Neuron (in vitro differentiated cells): Measurements from ENCODE around the gene PTH2.
A peak's percentile ranks its signal among the peaks of the same experiment; 100 is the strongest.
"Not testable (repeated sequence)": the region's sequence is repeated elsewhere in the genome, so short reads cannot be mapped to it uniquely, and the experiment has no call there.

Source experiments
- H2AFZ ChIP-seq: one replicate; pipeline ENCODE4 v1.6.1; 2013; ENCODE audit warnings: low read depth, mild to moderate bottlenecking, inconsistent platforms, low read length, moderate library complexity
- H3K27me3 ChIP-seq: one replicate; pipeline ENCODE4 v1.6.1; 2013; ENCODE audit warnings: low read length; ENCODE audit not compliant: insufficient read depth
- H3K36me3 ChIP-seq: one replicate; pipeline ENCODE4 v1.6.1; 2013; ENCODE audit warnings: low read length; ENCODE audit not compliant: insufficient read depth
- H3K4me1 ChIP-seq: one replicate; pipeline ENCODE4 v1.6.1; 2013; ENCODE audit warnings: low read length; ENCODE audit not compliant: insufficient read depth
- H3K4me3 ChIP-seq: 2 replicates; pipeline ENCODE4 v1.5.1; 2013; ENCODE audit warnings: mild to moderate bottlenecking, low read length, moderate library complexity
- H3K9me3 ChIP-seq: one replicate; pipeline ENCODE4 v1.6.1; 2013; ENCODE audit warnings: low read length

Gene PTH2

DNA sequence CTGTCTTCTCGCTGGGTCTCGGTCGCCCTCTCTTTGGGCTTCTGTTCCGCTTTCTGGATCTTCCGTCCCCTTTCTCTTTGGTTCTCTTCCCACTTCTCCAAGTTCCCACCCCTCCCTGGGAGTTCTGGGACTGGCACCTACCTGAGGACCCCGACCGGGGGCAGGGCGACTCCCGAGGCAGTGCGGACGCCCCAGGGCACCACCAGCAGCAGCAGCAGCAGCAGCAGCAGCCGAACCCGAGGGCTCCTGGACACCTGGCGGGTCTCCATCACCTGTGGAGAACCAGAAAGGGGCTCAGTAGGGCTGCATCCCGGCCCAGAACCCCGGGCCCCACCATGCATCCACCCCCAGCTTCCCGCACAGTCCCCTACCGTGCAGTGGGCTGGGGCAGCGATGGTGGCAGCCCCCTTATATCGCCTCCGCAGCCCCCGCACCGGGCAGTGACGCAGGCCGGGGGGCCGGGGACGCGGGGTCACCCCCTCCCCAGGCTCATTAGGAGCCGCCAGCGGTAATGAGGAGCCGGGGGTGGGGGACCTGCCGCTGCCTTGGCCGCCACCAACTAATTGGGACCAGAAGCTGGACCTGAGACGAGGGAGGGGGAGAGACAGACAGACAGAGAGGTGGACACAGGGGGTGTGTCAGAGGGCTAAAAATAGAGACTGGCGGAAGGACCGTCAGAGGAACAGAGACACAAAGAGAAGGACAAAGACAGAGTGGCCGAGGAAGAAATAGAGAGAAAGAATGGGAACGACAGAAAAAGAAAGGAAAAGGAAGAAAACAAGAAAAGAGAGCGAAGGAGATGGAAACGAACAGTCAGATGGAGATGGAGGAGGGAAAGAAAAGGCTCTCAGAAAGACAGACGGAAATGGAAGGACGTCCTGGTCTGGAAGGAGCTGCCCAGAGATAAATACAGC is at the start of gene PTH2:
Gene PTH2 (minus strand): TSS at position 371 of the 914 bp plus-strand sequence. CDS start 102 bp downstream, at position 269.
- no peak within 1 kb of the TSS for H2AFZ ChIP-seq
- H3K36me3 ChIP-seq, result no peaks in the 10 kb centered on the region
- H3K9me3 ChIP-seq, result peaks cover 2% of the 10 kb centered on the region
- H3K4me1 ChIP-seq, result peaks cover 18% of the 10 kb centered on the region
- peak within 1 kb of the TSS; percentile 20 for H3K4me3 ChIP-seq
- peaks cover 91% of the 10 kb centered on the region for H3K27me3 ChIP-seq

DNA sequence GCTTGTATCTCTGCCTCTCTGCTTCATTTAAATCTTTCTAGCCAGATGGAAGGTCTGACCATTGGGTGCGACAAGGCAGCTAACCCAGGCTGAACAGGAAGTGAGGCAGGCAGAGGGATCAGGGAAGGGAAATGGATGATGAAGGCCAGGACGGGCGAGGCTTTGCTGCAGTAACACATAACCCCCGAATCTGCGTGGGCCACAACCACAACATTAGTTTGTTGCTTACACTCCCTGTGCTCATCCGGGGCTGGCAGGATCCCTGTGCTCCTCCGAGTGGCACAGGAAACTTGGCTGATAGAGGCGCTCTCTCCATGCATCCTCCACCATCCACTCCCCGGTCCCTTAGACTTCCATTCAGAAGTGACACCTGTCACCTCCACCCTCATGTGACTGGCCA is 49.7 kb upstream of the PTH2 start:
- Histone ChIP-seq H2AFZ (no peak overlapping the region), H3K9me3 (no peaks in the 10 kb centered on the region), H3K4me3 (no peak overlapping the region), H3K4me1 (no peaks in the 10 kb centered on the region), H3K36me3 (peaks cover 11% of the 10 kb centered on the region), H3K27me3 (no peaks in the 10 kb centered on the region)

DNA sequence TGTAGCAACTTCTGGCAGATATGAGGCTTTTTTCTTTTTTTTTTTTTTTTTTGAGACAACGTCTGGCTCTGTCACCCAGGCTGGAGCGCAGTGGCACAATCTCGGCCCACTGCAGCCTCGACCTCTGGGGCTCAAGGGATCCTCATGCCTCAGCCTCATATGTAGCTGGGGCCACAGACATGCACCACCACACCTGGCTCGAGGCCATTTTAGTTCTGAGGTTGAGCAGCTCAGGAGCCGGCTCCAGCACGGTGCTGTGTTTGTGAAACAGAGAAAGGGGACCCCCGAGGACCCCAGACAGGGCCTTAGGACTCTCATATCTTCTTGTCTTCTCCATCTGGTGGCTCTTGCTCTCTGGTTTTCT is 47.4 kb upstream of the PTH2 start:
- H3K4me1 ChIP-seq, result no peaks in the 10 kb centered on the region
- H3K4me3 ChIP-seq, result no peak overlapping the region
- no peak overlapping the region for H2AFZ ChIP-seq
- H3K27me3 ChIP-seq, result no peaks in the 10 kb centered on the region
- H3K9me3 ChIP-seq, result no peaks in the 10 kb centered on the region
- peaks cover 15% of the 10 kb centered on the region for H3K36me3 ChIP-seq

GRCh38 chr19:49469828-49470614 is 46.8 kb upstream of the PTH2 start:
- no peak overlapping the region for H2AFZ ChIP-seq

DNA sequence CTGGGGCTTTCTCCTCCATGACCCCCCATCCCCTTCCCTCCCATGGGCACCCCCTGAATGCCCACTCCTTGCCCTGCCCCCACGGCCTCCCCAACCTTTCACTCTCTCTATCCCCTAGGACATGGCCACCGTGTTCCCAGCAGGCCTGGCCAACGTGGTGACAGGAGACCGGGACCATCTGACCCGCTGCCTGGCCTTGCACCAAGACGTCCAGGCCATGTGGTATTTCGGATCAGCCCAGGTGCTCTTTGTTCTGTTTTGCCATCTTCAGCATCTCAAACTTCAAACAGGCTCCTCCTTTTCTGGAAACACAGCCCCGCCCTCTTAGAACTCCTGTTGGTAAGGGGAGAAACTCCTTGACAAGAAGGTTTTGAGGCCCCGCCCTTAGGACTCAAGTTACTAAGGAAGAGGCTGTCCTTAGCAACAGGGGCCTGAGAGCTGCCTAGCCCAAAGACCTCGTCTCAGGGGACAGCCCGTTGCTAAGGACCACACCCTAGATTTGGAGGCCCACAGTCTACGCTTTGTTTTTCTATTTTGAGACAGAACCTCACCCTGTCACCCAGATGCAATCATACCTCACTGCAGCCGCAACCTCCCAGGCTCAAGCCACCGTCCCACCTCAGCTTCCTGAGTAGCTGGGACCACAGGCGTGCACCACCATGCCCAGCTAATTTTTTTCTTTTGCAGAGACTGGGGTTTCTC is 45.7 kb upstream of the PTH2 start:
- no peaks in the 10 kb centered on the region for H3K27me3 ChIP-seq
- peaks cover 22% of the 10 kb centered on the region for H3K36me3 ChIP-seq
- H2AFZ ChIP-seq, result no peak overlapping the region
- no peaks in the 10 kb centered on the region for H3K4me1 ChIP-seq
- H3K4me3 ChIP-seq, result no peak overlapping the region
- no peaks in the 10 kb centered on the region for H3K9me3 ChIP-seq

More at GRCh38 chr19:49469828-49470614, 46.8 kb upstream of the PTH2 start:
- Histone ChIP-seq H3K4me1 (no peaks in the 10 kb centered on the region), H3K36me3 (peaks cover 17% of the 10 kb centered on the region), H3K27me3 (no peaks in the 10 kb centered on the region), H3K4me3 (no peak overlapping the region), H3K9me3 (no peaks in the 10 kb centered on the region)

DNA sequence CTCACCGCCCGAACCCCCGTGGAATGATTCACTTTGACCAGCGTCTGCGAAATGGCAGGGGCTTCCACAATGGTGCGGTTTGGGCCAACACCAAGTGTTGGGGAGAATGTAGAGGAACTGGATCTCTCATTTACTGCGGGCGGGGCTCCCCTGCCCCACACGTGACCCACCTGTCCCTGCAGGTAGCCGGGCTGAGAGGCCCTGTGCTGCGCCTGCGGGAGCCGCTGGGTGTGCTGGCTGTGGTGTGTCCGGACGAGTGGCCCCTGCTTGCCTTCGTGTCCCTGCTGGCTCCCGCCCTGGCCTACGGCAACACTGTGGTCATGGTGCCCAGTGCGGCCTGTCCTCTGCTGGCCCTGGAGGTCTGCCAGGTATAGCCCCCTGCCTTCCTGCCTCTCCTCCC is 45.0 kb upstream of the PTH2 start:
- Histone ChIP-seq H3K4me1 (no peaks in the 10 kb centered on the region), H3K9me3 (no peaks in the 10 kb centered on the region), H3K36me3 (peaks cover 24% of the 10 kb centered on the region), H2AFZ (no peak overlapping the region), H3K27me3 (no peaks in the 10 kb centered on the region), H3K4me3 (no peak overlapping the region)

- no peaks in the 10 kb centered on the region for H3K27me3 ChIP-seq
- H3K36me3 ChIP-seq, result peaks cover 29% of the 10 kb centered on the region
- H3K9me3 ChIP-seq, result no peaks in the 10 kb centered on the region
- H2AFZ ChIP-seq, result no peak overlapping the region
- no peak overlapping the region for H3K4me3 ChIP-seq
- no peaks in the 10 kb centered on the region for H3K4me1 ChIP-seq
Observed at GRCh38 chr19:49465371-49465770, 42.1 kb upstream of the PTH2 start.

GRCh38 chr19:49463960-49464740 is 40.9 kb upstream of the PTH2 start:
- no peak overlapping the region for H3K4me3 ChIP-seq
- no peaks in the 10 kb centered on the region for H3K27me3 ChIP-seq
- H2AFZ ChIP-seq, result no peak overlapping the region
- no peaks in the 10 kb centered on the region for H3K9me3 ChIP-seq
- H3K36me3 ChIP-seq, result peaks cover 30% of the 10 kb centered on the region
- H3K4me1 ChIP-seq, result no peaks in the 10 kb centered on the region

DNA sequence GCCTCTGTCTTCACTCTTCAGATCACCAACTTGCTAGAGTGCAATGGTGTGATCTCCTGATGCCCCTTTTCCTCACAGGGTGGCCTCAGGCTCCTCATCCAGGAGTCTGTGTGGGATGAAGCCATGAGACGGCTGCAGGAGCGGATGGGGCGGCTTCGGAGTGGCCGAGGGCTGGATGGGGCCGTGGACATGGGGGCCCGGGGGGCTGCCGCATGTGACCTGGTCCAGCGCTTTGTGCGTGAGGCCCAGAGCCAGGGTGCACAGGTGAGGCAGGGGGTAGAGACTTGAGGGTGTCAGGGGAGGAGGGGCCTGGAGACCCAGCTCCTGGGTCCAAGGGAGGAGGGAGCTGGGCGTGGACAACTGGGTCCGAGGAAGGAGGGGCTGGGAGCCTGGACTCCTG is 39.3 kb upstream of the PTH2 start:
- peaks cover 23% of the 10 kb centered on the region for H3K36me3 ChIP-seq
- no peaks in the 10 kb centered on the region for H3K9me3 ChIP-seq
- H3K27me3 ChIP-seq, result no peaks in the 10 kb centered on the region
- H3K4me1 ChIP-seq, result no peaks in the 10 kb centered on the region
- no peak overlapping the region for H3K4me3 ChIP-seq
- no peak overlapping the region for H2AFZ ChIP-seq

DNA sequence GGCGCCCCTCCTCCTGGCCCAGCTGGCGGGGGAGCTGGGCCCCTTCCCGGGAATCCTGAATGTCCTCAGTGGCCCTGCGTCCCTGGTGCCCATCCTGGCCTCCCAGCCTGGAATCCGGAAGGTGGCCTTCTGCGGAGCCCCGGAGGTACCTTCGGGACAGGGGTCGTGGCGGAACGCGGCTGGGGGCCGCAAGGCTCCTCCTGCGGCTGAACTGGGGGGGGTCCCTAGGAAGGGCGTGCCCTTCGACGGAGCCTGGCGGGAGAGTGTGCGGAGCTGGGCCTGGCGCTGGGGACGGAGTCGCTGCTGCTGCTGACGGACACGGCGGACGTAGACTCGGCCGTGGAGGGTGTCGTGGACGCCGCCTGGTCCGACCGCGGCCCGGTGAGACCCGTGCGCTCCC is 38.4 kb upstream of the PTH2 start:
- Histone ChIP-seq H3K27me3 (no peaks in the 10 kb centered on the region), H3K36me3 (peaks cover 23% of the 10 kb centered on the region), H3K4me3 (no peak overlapping the region), H3K9me3 (no peaks in the 10 kb centered on the region), H3K4me1 (no peaks in the 10 kb centered on the region), H2AFZ (no peak overlapping the region)

GRCh38 chr19:49461130-49461529 is 37.9 kb upstream of the PTH2 start:
- H3K36me3 ChIP-seq, result peaks cover 21% of the 10 kb centered on the region
- not testable (repeated sequence) for H3K9me3 ChIP-seq, H2AFZ ChIP-seq, H3K4me3 ChIP-seq, H3K27me3 ChIP-seq, H3K4me1 ChIP-seq

DNA sequence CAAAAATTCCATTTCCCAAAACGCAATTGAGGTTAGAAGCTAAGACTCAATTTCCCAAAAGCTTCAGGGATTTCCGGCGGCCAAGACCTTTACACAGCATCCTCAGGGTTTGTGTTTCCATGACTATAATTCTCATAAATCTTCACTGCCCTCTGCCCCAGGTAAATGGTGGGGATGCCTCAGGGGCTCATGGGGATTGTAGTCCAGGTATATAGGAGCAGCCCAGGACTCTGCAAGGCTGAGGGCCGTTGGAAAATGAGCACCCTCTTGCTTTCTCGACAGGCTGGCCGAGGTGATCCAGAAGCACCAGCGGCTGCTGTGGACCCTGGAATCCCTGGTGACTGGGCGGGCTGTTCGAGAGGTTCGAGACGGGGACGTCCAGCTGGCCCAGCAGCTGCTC is 36.1 kb upstream of the PTH2 start:
- H3K4me1 ChIP-seq, result peaks cover under 1% of the 10 kb centered on the region
- no peak overlapping the region for H2AFZ ChIP-seq
- no peaks in the 10 kb centered on the region for H3K9me3 ChIP-seq
- H3K36me3 ChIP-seq, result peaks cover 17% of the 10 kb centered on the region
- H3K4me3 ChIP-seq, result no peak overlapping the region
- no peaks in the 10 kb centered on the region for H3K27me3 ChIP-seq
